RWPE1 (cell line): Measurements from ENCODE around the gene F2R.

Experiments
- CTCF ChIA-PET: fragments of 350-600 bp; sonication (Branson Sonifier 250); formaldehyde crosslinking; extraction: SDS; loops from one replicate; lab custom pipeline; 2021; lab: Yijun Ruan, JAX
- POLR2A ChIA-PET: fragments of 400-600 bp; formaldehyde crosslinking; extraction: SDS; loops from one replicate; lab custom pipeline; 2020; ENCODE audit warnings: antibody characterized with exemption; ENCODE audit not compliant: low non-redundant PET; lab: Yijun Ruan, JAX
- DNase-seq: peaks from one replicate; pipeline ENCODE4 v3.0.0; 2012; ENCODE audit warnings: low spot score
- H3K27ac ChIP-seq: fragments of 450-650 bp; 2 replicates; pipeline ENCODE4 v1.5.1; 2017
- CTCF ChIP-seq: fragments of 450-650 bp; conservative IDR thresholded peaks from 2 replicates; pipeline ENCODE4 v1.5.1; 2017; ENCODE audit warnings: low read depth, mild to moderate bottlenecking

F2R gene

DNA sequence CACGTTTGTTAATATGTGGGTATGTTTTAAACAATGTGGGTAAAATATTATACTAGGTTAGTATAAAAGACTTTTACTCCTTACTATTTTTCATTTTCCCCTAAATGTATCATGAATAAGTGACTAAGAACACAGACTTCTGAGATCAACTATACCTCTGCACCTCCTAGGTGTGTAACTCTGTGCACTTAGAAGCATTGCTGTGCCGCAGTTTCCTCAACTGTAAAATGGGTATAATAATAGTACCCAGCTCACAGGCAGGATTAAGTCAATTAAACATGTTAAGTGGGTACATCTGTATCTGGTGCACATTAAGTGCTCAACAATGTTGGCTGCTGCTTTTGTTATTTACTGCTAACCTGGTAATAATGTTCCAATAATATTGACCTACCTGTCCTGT lies 21.6 kb upstream of the F2R start:
- ChIA-PET CTCF (interaction anchor here (0.5 kb wide), 1 partner anchor 38 kb away, joined by 5 read pairs; no protein-coding TSS in a partner anchor), POLR2A (no interaction called here)
- no peak for TF ChIP-seq CTCF
- no peak for DNase-seq
- no peak overlapping the region for H3K27ac ChIP-seq

- no peak for TF ChIP-seq CTCF
- no peak overlapping the region for H3K27ac ChIP-seq
- ChIA-PET CTCF (no interaction called here), POLR2A (no interaction called here)
- DNase-seq = no peak
Observed at GRCh38 chr5:76695346-76695745, 20.6 kb upstream of the F2R start.

GRCh38 chr5:76696251-76696650 lies 19.7 kb upstream of the F2R start:
- no peak overlapping the region for H3K27ac ChIP-seq
- POLR2A ChIA-PET = no interaction called here
- TF ChIP-seq CTCF = no peak
- CTCF ChIA-PET = no interaction called here
- no peak for DNase-seq

GRCh38 chr5:76697670-76698069 lies 18.3 kb upstream of the F2R start:
- no peak overlapping the region for H3K27ac ChIP-seq
- no peak for TF ChIP-seq CTCF
- no peak for DNase-seq
- ChIA-PET CTCF (interaction anchor here (0.7 kb wide), 1 partner anchor 659 kb away, joined by 3 read pairs; no protein-coding TSS in a partner anchor), POLR2A (no interaction called here)

DNA sequence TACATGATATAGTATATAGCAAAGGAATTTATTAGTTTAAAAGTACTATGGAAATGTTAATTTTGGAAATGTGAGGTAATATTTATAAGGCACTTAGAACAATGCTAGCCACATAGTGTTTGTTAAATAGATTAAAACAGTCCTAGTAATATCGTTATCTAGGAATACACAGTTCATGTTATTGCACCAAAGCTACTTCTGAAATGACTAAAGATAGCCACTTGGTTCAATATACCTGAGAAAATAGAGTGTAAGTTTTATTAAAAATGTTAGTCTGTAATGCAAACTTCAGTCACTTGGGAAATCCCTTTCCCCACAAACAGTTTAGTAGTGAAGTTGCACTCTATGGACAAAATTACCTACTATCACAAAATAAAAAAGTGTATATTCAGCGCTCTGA lies 15.4 kb upstream of the F2R start:
- ChIA-PET POLR2A (no interaction called here), CTCF (interaction anchor here (0.6 to 0.9 kb wide), 3 partner anchors 14 to 99 kb away, joined by 3 to 4 read pairs (median 3); no protein-coding TSS in a partner anchor)
- DNase-seq = no peak
- no peak for TF ChIP-seq CTCF
- no peak overlapping the region for H3K27ac ChIP-seq

DNA sequence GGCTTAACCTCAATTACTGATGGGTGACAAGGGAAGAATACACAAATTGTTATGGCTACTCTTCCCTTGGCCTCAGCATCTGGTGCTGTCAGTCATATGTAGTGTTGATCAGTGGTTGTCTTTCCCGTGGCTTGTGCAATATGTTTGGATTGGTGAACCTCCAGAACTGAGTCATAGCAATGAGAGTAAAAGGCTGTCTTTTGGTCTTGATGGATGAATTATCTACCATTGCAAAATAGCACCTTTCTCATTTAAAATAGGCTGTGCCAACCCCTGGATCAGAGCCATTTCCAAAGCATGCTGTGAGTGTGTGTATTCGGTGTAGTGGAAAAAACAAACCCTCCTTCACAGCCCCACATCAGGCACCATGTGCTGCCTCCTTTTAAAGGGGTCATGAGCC lies 14.6 kb upstream of the F2R start:
- H3K27ac ChIP-seq = peak overlapping the region; percentile 88
- CTCF ChIA-PET = interaction anchor here (0.9 kb wide), 1 partner anchor 99 kb away, joined by 3 read pairs; no protein-coding TSS in a partner anchor
- no peak for TF ChIP-seq CTCF
- POLR2A ChIA-PET = no interaction called here
- peak; percentile 89 for DNase-seq
